ENCODE measurements around the gene RTN4.

RTN4 gene

DNA sequence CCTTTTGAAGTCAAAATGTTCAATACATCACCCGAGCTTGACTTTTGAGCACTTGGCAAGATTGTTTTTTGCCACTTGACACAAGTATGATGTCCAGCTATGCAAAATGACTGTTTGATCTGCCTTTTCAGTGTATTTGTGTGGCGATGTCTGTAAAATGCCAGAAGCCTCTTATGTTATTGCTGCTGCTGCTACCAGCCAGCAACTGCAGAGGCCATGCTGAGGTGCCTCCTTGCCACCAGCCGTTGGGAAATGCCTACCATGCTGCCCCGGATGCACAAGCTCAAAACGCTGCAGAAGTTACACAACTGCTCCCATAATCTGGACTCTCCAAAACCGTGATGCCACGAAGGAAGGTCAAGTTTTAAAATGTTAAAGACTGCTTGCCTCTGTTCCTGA is 80.3 kb downstream of the RTN4 start:
- H2AFZ ChIP-seq (ENCODE audit: low read depth, low read length) = no peak overlapping the region
- H3K36me3 ChIP-seq (replicated peaks; ENCODE audit: low read depth, low read length) = peaks cover 6% of the 10 kb centered on the region
- H3K4me2 ChIP-seq (ENCODE audit: low read length) = no peak overlapping the region
- H4K20me1 ChIP-seq (ENCODE audit: insufficient read depth, low read length) = 0 out of 2 replicates have a peak, but pooled peaks cover 10% of the 10 kb centered on the region
- H3K9me3 ChIP-seq (ENCODE audit: insufficient read depth, low read length) = no peaks in the 10 kb centered on the region
- H3K27ac ChIP-seq (ENCODE audit: low read length) = no peak overlapping the region
- TF ChIP-seq CTCF (IDR thresholded peaks at IDR 0.05; ENCODE audit: low read depth, low read length) = no peak
- no peak for TF ChIP-seq EZH2phosphoT487 (IDR thresholded peaks at IDR 0.05; ENCODE audit: low read depth)
- H3K4me1 ChIP-seq (ENCODE audit: low read length) = no peaks in the 10 kb centered on the region
- H3K9ac ChIP-seq (ENCODE audit: low read length) = no peak overlapping the region
- H3K27me3 ChIP-seq (ENCODE audit: low read depth, low read length) = no peaks in the 10 kb centered on the region
- no peak overlapping the region for H3K4me3 ChIP-seq (ENCODE audit: low read length)
- no peaks in the 10 kb centered on the region for H3K79me2 ChIP-seq (ENCODE audit: low read length)

GRCh38 chr2:54969295-54969939 is 80.8 kb downstream of the RTN4 start:
- Histone ChIP-seq H3K27ac (ENCODE audit: low read length) (no peak overlapping the region), H3K4me1 (ENCODE audit: low read length) (no peaks in the 10 kb centered on the region), H3K4me2 (ENCODE audit: low read length) (no peak overlapping the region), H3K9me3 (ENCODE audit: insufficient read depth, low read length) (no peaks in the 10 kb centered on the region), H2AFZ (ENCODE audit: low read depth, low read length) (no peak overlapping the region), H3K36me3 (replicated peaks; ENCODE audit: low read depth, low read length) (peaks cover 6% of the 10 kb centered on the region), H3K79me2 (ENCODE audit: low read length) (no peaks in the 10 kb centered on the region), H3K9ac (ENCODE audit: low read length) (no peak overlapping the region), H3K27me3 (ENCODE audit: low read depth, low read length) (no peaks in the 10 kb centered on the region), H4K20me1 (ENCODE audit: insufficient read depth, low read length) (0 out of 2 replicates have a peak, but pooled peaks cover 10% of the 10 kb centered on the region), H3K4me3 (ENCODE audit: low read length) (no peak overlapping the region)
- TF ChIP-seq CTCF (IDR thresholded peaks at IDR 0.05; ENCODE audit: low read depth, low read length) = no peak
- TF ChIP-seq EZH2phosphoT487 (IDR thresholded peaks at IDR 0.05; ENCODE audit: low read depth) = no peak

DNA sequence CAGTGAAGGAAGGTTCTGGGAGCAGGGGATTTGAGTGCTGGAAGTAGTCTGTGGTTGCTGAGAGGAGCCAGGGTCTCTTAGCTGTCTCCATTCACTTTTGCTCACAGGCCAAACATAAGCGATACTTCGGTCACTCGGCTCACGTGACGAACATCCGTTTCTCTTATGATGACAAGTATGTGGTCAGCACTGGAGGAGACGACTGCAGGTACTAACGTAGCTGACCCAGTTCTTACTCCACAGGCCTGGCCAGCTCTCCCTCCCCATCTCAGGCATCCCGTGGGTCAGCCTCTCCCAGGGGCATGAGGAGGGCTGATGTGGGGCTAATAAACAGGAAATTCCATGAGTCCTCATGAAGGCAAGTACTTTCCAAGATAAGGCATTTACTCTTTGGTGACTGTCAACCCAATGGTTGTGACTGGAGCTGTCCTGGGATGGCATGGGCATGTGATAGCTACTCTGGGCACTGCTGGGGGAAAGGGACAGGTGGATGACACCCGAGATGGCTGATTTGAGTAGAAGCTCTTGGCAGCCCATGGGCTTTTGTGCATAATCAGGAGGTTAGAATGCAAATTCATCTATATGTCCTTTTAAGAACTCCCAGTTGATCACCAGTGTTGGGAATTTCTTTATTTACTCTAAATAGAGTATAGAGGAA is 81.6 kb downstream of the RTN4 start:
- H3K9me3 ChIP-seq (ENCODE audit: insufficient read depth, low read length) = no peaks in the 10 kb centered on the region
- H3K27me3 ChIP-seq (ENCODE audit: low read depth, low read length) = no peaks in the 10 kb centered on the region
- H3K36me3 ChIP-seq (replicated peaks; ENCODE audit: low read depth, low read length) = peaks cover 6% of the 10 kb centered on the region
- H2AFZ ChIP-seq (ENCODE audit: low read depth, low read length) = no peak overlapping the region
- H3K27ac ChIP-seq (ENCODE audit: low read length) = no peak overlapping the region
- no peak overlapping the region for H3K9ac ChIP-seq (ENCODE audit: low read length)
- no peak overlapping the region for H3K4me2 ChIP-seq (ENCODE audit: low read length)
- no peaks in the 10 kb centered on the region for H3K4me1 ChIP-seq (ENCODE audit: low read length)
- H3K4me3 ChIP-seq (ENCODE audit: low read length) = no peak overlapping the region
- no peaks in the 10 kb centered on the region for H3K79me2 ChIP-seq (ENCODE audit: low read length)
- H4K20me1 ChIP-seq (ENCODE audit: insufficient read depth, low read length) = 0 out of 2 replicates have a peak, but pooled peaks cover 8% of the 10 kb centered on the region
- TF ChIP-seq EZH2phosphoT487 (IDR thresholded peaks at IDR 0.05; ENCODE audit: low read depth) (no peak), CTCF (IDR thresholded peaks at IDR 0.05; ENCODE audit: low read depth, low read length) (no peak)

DNA sequence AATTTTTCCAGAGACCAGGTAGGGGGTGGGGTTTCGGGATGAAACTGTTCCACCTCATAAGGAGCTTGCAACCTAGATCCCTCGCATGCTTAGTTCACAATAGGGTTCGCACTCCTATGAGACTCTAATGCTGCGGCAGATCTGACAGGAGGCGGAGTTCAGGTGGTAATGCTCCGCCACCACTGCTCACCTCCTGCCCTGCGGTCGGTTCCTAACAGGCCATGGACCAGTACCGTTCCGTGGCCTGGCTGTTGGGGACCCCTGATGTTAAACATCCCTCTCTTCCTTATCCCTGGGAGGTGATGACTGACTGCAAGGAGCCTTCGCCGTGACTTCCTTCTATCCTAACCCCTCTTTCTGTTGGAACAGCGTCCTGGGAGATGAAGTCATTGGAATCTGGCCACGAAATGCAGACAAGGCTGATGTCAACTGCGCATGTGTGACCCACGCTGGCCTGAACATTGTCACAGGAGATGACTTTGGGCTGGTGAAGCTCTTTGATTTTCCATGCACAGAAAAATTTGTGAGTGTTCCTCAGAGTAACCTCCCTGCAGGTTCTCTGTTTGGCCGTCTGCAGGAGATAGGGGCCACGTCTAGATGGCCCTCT is 82.4 kb downstream of the RTN4 start:
- H4K20me1 ChIP-seq (ENCODE audit: insufficient read depth, low read length) = 0 out of 2 replicates have a peak, but pooled peaks cover under 1% of the 10 kb centered on the region
- no peak overlapping the region for H3K4me2 ChIP-seq (ENCODE audit: low read length)
- H3K27ac ChIP-seq (ENCODE audit: low read length) = no peak overlapping the region
- TF ChIP-seq EZH2phosphoT487 (IDR thresholded peaks at IDR 0.05; ENCODE audit: low read depth) (no peak), CTCF (IDR thresholded peaks at IDR 0.05; ENCODE audit: low read depth, low read length) (no peak)
- H3K9ac ChIP-seq (ENCODE audit: low read length) = no peak overlapping the region
- H2AFZ ChIP-seq (ENCODE audit: low read depth, low read length) = no peak overlapping the region
- H3K4me3 ChIP-seq (ENCODE audit: low read length) = no peak overlapping the region
- no peaks in the 10 kb centered on the region for H3K79me2 ChIP-seq (ENCODE audit: low read length)
- H3K36me3 ChIP-seq (replicated peaks; ENCODE audit: low read depth, low read length) = peaks cover 6% of the 10 kb centered on the region
- H3K9me3 ChIP-seq (ENCODE audit: insufficient read depth, low read length) = no peaks in the 10 kb centered on the region
- H3K4me1 ChIP-seq (ENCODE audit: low read length) = no peaks in the 10 kb centered on the region
- no peaks in the 10 kb centered on the region for H3K27me3 ChIP-seq (ENCODE audit: low read depth, low read length)

Measured in OCI-LY3 (cell line).